Thyroid gland (tissue), 4 donors: ENCODE data around the gene ABCC1.

Experiments used
- CTCF ChIP-seq, 6 experiments: fragments of 200-600 bp in 3 of 6; fragments of 450-650 bp in 3 of 6; sonication (generic) in 3 of 6; IDR thresholded peaks; one replicate each; pipeline ENCODE4 v1.5.1; 2016 to 2019; ENCODE audit warnings: antibody characterized with exemption in 6 of 6, mild to moderate bottlenecking in 2 of 6, inconsistent platforms in 1 of 6, moderate library complexity in 1 of 6
- POLR2A ChIP-seq, 2 donors: fragments of 450-650 bp; IDR thresholded peaks; one replicate each; pipeline ENCODE4 v1.6.1; 2017; ENCODE audit warnings: antibody characterized with exemption in 2 of 2, mild to moderate bottlenecking in 2 of 2, moderate library complexity in 1 of 2

GRCh38 chr16:15924996-15925395 lies 24.4 kb upstream of the ABCC1 start:
- TF ChIP-seq CTCF (IDR thresholded peaks at IDR 0.05) = peak in 1 of 6 experiments; percentile 27
- no peak for TF ChIP-seq POLR2A (IDR thresholded peaks at IDR 0.05)
